ENCODE data around the gene GUCY2F.

The GUCY2F gene

DNA sequence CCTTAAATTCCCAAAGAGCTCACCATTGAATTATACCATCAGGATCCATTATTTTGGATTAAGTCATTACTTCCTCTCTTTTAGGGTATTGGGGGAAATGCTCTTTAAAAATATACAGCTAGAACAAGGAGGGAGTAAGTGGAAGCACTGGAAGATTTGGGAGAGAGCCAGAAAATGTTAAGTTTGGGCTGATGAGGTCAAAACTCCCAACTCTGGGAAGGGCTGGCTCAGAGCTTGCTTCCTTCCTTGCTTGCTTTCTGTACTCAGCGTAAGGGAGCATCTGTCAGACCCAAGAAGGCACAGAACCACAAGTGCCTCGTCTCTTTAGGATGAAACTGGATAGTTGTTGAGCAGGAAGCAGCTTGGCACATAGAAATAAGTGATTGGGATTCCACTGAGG is 138.2 kb downstream of the GUCY2F start:
- no peak overlapping the region for H3K4me3 ChIP-seq (ENCODE audit: low read depth in 1 of 2, low read length in 2 of 2)
- H3K36me3 ChIP-seq (ENCODE audit: insufficient read depth, low read length), result no peaks in the 10 kb centered on the region
- H3K27ac ChIP-seq (ENCODE audit: low read depth, low read length), result no peak overlapping the region
- peaks cover 5% of the 10 kb centered on the region for H3K4me1 ChIP-seq (ENCODE audit: insufficient read depth, low read length)
- peaks cover 0 to 6% of the 10 kb centered on the region in 2 donors for H3K27me3 ChIP-seq (ENCODE audit: control insufficient read depth in 1 of 2, insufficient read depth in 2 of 2, low read length in 2 of 2)
- H3K9ac ChIP-seq (ENCODE audit: low read length), result no peak overlapping the region
- H3K9me3 ChIP-seq (ENCODE audit: low read length), result no peaks in the 10 kb centered on the region

DNA sequence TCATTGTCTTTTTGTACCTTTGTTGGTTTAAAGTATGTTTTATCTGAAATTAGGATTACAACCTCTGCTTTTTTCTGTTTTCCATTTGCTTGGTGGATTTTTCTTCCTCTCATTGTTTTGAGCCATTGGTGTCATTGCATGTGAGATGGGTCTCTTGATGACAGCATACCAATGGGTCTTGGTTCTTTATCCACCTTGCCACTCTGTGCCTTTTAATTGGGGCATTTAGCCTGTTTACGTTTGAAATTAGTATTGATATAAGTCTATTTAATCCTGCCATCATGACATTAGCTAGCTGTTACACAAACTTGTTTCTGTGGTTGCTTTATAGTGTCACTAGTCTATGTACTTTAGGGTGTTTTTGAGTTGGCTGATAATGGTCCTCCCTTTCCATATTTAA is 145.7 kb downstream of the GUCY2F start:
- H3K27me3 ChIP-seq (ENCODE audit: control insufficient read depth in 1 of 2, insufficient read depth in 2 of 2, low read length in 2 of 2), result no peaks in the 10 kb centered on the region
- no peak overlapping the region for H3K4me3 ChIP-seq (ENCODE audit: low read depth in 1 of 2, low read length in 2 of 2)

DNA sequence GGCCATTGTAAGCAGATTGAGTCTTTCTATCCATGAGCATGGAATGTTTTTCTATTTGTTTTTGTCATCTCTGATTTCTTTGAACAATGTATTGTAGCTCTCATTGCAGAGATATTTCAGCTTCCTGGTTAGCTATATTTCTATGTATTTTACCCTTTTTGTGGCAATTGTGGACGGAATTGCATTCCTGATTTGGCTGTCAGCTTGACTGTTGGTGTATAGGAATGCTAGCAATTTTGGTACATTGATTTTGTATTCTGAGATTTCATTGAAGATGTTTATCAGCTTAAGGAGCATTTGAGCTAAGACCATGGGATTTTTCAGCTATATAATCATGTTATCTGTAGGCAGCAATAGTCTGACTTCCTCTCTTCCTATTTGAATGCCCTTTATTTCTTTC is 154.6 kb downstream of the GUCY2F start:
- Histone ChIP-seq H3K9ac (ENCODE audit: low read length) (no peak overlapping the region), H3K4me3 (ENCODE audit: low read depth in 1 of 2, low read length in 2 of 2) (no peak overlapping the region), H3K36me3 (ENCODE audit: insufficient read depth, low read length) (no peaks in the 10 kb centered on the region), H3K27me3 (ENCODE audit: control insufficient read depth in 1 of 2, insufficient read depth in 2 of 2, low read length in 2 of 2) (no peaks in the 10 kb centered on the region), H3K9me3 (ENCODE audit: low read length) (no peaks in the 10 kb centered on the region), H3K4me1 (ENCODE audit: insufficient read depth, low read length) (no peaks in the 10 kb centered on the region), H3K27ac (ENCODE audit: low read depth, low read length) (no peak overlapping the region)

More for the DNA sequence above, 145.7 kb downstream of the GUCY2F start:
- no peaks in the 10 kb centered on the region for H3K4me1 ChIP-seq (ENCODE audit: insufficient read depth, low read length)
- H3K9ac ChIP-seq (ENCODE audit: low read length), result no peak overlapping the region
- no peak overlapping the region for H3K27ac ChIP-seq (ENCODE audit: low read depth, low read length)
- H3K36me3 ChIP-seq (ENCODE audit: insufficient read depth, low read length), result no peaks in the 10 kb centered on the region
- no peaks in the 10 kb centered on the region for H3K9me3 ChIP-seq (ENCODE audit: low read length)

Measured in muscle layer of colon (tissue), 2 donors.